GM19467 (cell line): ENCODE results near the gene LYST.
"Not testable (repeated sequence)": the region's sequence is repeated elsewhere in the genome, so short reads cannot be mapped to it uniquely, and the experiment has no call there.

Experiments
- ATAC-seq: cut with Tn5 transposase; IDR thresholded peaks from one replicate; pipeline ENCODE4 v1.9.1; 2021; ENCODE audit warnings: mild to moderate bottlenecking, moderate library complexity; ENCODE audit not compliant: unreplicated experiment

Gene LYST

GRCh38 chr1:235866205-235866912 is at the start of gene LYST:
Gene LYST, minus strand, starts transcription at chr1:235866906. Its CDS starts 36,489 bp downstream, at chr1:235830417.
- ATAC-seq = peak; percentile 39

- ATAC-seq = not testable (repeated sequence)
These were observed 48.8 kb upstream of the LYST start for GRCh38 chr1:235915489-235915888.

GRCh38 chr1:235913311-235913710 is 46.6 kb upstream of the LYST start:
- no peak for ATAC-seq

- no peak for ATAC-seq
These were observed 45.2 kb upstream of the LYST start for GRCh38 chr1:235911876-235912275.

GRCh38 chr1:235911300-235911662 is 44.6 kb upstream of the LYST start:
- no peak for ATAC-seq

GRCh38 chr1:235910357-235911299 is 43.9 kb upstream of the LYST start:
- no peak for ATAC-seq

- no peak for ATAC-seq
These were observed 42.2 kb upstream of the LYST start for GRCh38 chr1:235908742-235909520.

GRCh38 chr1:235907897-235908240 is 41.2 kb upstream of the LYST start:
- ATAC-seq = no peak

GRCh38 chr1:235907187-235907896 is 40.6 kb upstream of the LYST start:
- ATAC-seq = no peak

GRCh38 chr1:235906436-235906835 is 39.7 kb upstream of the LYST start:
- ATAC-seq = no peak

GRCh38 chr1:235903809-235904208 is 37.1 kb upstream of the LYST start:
- not testable (repeated sequence) for ATAC-seq

- no peak for ATAC-seq
These were observed 36.2 kb upstream of the LYST start for GRCh38 chr1:235902677-235903542.

GRCh38 chr1:235901461-235901860 is 34.8 kb upstream of the LYST start:
- no peak for ATAC-seq

- ATAC-seq = no peak
These were observed 31.4 kb upstream of the LYST start for GRCh38 chr1:235898126-235898525.

- no peak for ATAC-seq
These were observed 27.1 kb upstream of the LYST start for GRCh38 chr1:235893840-235894239.

- no peak for ATAC-seq
These were observed 26.2 kb upstream of the LYST start for GRCh38 chr1:235892734-235893413.

GRCh38 chr1:235892202-235892601 is 25.5 kb upstream of the LYST start:
- ATAC-seq = no peak

GRCh38 chr1:235888119-235888643 is 21.5 kb upstream of the LYST start:
- peak; percentile 79 for ATAC-seq

- no peak for ATAC-seq
These were observed 21.0 kb upstream of the LYST start for GRCh38 chr1:235887676-235888075.
